GM12801 (cell line): ENCODE measurements around the gene WDR36.

Experiments used
- TF ChIP-seq, protein P1 (sequence below): IDR thresholded peaks from one replicate; pipeline ENCODE4 v1.5.1; 2011; ENCODE audit warnings: control low read depth; ENCODE audit not compliant: insufficient read length; ENCODE audit errors: extremely low read depth

Gene WDR36

DNA sequence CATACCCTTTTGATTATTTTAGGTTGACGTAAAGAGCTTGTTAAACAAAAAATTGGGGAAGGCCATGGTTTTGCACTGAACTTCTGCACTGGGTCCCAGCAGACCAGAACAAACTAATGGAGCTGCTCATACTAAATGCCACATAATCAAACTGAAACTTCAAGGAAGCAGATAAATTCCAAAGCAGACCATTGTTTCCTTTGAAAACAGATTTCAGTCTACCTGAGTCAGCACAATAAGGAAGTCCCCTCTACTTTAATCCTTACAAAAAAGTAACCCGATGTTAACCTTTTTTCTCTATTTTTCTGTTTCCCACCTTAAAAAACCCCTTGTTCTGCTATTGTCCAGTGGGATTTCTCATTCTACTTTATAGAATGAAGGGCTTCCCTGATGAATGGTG lies 39.2 kb downstream of the WDR36 start:
- TF ChIP-seq, protein P1, sequence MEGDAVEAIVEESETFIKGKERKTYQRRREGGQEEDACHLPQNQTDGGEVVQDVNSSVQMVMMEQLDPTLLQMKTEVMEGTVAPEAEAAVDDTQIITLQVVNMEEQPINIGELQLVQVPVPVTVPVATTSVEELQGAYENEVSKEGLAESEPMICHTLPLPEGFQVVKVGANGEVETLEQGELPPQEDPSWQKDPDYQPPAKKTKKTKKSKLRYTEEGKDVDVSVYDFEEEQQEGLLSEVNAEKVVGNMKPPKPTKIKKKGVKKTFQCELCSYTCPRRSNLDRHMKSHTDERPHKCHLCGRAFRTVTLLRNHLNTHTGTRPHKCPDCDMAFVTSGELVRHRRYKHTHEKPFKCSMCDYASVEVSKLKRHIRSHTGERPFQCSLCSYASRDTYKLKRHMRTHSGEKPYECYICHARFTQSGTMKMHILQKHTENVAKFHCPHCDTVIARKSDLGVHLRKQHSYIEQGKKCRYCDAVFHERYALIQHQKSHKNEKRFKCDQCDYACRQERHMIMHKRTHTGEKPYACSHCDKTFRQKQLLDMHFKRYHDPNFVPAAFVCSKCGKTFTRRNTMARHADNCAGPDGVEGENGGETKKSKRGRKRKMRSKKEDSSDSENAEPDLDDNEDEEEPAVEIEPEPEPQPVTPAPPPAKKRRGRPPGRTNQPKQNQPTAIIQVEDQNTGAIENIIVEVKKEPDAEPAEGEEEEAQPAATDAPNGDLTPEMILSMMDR, result no peak

DNA sequence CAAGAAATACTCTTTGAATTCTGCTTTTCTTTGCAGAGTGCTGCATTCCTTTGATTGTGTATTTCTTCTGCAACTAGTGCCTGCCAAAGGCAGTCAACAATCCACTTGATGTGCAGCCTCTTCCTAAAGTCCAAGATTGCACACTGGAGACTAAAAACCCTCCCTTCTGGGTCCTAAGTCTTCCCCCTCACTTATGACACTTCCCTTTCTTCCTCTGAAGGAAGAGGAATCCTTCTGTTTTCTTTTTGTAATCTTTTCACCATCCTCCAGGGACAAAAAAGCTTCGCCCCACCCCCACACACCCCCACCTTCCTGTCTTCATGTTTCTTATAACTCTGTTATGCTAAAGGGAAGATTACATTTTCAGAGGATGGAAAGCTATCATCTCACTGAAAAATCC lies 39.9 kb downstream of the WDR36 start:
- TF ChIP-seq, protein P1, result no peak

DNA sequence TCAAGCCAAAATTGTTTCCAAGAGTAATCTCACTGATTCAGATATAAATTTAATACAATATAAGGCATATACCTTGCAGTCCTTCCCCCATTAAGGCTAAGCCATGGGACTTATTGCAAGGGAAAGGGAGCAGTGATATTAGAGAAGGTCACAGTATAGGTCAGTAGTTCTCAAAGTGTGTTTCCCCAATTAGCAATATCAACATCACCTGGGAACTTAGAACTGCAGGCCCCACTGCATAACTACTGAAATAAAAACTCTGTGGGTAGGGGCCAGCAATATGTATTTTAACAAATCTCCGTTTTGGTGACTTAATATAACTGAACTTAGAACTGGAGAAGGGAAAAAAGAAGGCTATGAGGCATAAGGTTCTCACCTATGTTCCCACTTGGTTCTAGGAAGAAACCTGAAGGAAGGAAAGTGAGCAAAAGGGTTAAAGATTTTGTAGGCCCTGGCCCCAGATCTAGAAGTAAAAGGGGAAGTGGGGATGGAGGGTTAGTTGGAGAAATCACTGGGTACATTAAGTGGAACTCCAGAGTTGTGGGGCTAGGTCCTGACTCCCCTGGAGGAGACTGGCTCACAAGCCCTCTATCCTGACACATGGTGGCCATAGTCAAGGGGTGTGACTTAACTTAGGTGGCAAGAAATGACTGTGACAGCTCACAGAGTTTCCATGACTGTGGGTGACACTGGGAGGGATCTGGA lies 40.7 kb downstream of the WDR36 start:
- TF ChIP-seq, protein P1, result no peak

DNA sequence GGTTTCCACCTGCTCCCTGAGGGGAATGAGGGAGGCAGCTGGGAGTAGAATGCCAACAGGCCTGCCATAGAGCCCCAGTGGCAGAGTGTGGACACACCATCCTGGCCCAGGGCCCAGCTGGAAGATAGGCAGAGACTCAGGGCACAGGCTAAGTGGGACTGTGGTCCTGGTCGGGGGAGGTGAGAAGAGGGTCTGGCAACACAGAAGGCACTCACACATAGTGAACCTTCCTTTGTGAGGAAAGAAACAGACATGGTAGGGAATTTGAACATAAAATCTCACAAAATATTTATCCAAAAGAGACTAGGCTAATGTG lies 41.2 kb downstream of the WDR36 start:
- TF ChIP-seq, protein P1, result no peak

DNA sequence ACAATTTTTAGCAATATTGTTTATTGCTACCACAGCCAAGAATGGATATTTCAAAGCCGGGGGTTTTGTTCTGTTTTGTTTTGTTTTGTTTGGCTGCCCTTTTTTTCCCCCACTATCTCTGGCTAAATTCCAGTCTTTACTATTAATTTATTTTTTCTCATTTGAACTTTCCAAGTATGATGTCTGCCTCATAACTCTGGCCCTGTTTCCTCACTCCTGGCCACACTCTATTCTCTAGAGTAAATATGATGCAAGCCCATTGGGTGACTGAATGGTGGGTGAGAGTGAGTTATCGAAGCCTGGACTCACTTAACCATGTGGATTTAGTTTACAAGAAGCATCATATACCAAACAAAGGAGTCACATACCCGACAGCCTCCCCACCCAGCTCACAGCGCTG lies 41.9 kb downstream of the WDR36 start:
- TF ChIP-seq, protein P1, result no peak

DNA sequence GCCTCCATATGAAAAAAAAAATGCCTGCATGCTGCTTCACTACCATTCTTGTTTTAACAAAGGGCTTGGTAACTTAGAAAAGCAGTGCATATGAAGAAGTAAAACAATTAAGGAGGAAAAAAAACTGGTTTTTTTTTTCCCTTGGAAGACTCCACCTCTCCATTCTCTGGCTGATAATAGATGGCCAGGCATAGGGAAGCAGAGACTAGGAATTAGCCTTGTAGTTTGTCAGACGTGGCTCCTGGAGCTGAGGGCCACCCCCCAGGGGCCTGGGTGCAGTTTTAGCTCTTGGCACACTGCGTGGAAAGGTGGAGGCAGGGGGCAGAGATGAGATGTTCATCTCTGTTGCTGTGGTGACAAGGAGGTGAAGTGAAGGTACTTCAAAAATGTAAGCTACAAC lies 42.7 kb downstream of the WDR36 start:
- TF ChIP-seq, protein P1, result no peak

DNA sequence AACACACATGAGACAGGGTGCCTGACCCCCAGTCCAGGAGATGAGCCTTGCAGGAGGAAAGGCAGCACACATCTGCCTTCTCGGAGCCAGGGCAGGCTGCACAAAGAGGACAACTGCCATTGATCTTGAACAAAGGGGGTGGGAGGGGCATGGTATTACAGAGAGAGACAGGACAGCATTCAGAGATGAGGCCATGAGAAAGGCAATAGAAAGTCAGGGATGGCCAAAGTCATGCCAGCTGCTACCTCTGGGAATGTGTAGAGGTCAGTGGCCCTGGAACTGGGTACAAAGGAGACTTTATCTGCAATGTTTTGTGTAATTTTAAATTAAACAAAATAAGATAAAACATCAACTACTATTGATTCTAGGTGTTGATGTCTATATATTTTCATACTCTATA lies 43.2 kb downstream of the WDR36 start:
- TF ChIP-seq, protein P1, result no peak
